SK-N-SH (cell line): ENCODE results near the gene N4BP3.

Source experiments
- RAD21 ChIP-seq: IDR thresholded peaks from 2 replicates; pipeline ENCODE4 v1.6.1; 2012; ENCODE audit warnings: mild to moderate bottlenecking, low read length
- TF ChIP-seq, protein P1 (sequence below): fragments of 200-600 bp; sonication (generic); IDR thresholded peaks from 2 replicates; pipeline ENCODE4 v1.6.1; 2017; ENCODE audit warnings: antibody characterized with exemption, mild to moderate bottlenecking, moderate library complexity
- TF ChIP-seq, protein P2 (sequence below): fragments of 150-350 bp; IDR thresholded peaks from 2 replicates; pipeline ENCODE4 v1.6.1; 2017; ENCODE audit warnings: antibody characterized with exemption, low read length, low read depth, borderline replicate concordance

DNA sequence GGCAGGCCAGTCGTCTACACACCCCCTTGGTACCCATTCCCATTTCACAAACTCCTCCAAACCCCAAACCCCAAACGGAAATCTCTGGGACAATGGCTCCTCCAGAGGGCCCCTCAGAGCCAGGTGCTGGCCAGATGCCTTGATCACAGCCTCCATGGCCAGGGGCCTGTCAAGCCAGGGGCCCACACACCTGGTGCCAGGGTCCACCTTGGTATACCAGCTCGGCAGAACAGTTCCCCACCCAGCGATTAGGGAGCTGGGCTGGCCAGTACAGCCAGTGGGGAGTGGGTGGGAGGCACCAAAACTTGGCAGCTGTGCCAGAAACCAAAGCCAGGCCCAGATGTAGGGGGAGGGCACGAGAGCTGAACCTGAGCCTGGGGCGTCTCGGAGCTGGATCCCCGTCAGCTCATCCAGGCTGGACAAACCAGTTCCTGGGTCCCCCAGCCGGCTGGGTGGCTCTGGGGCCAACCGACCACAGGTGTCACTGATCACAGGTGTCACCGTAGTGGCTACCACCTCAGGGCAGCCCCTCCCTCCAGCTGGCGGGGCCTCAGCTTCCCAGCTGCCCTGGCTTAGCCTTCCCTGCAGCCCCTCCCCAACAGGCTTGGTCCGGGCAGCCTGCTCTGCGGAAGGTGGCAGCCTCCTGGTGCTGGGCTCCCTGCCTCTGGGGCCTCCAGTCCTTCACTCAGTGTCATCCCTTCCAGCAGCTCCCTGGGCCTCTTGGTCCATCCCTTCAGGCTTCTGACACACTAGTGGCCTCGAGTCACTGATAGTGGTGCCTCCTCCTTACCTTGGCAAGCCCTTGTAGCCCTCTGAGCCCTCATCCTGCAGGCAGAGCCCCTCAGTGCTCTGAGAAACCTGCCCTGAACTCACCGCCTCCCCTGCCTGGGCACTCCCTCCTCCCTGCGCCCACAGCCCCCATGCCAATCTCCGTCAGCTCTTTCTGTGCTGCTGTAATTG, 10.9 kb downstream of the N4BP3 start:
- no peak for TF ChIP-seq RAD21
- TF ChIP-seq, protein P1, sequence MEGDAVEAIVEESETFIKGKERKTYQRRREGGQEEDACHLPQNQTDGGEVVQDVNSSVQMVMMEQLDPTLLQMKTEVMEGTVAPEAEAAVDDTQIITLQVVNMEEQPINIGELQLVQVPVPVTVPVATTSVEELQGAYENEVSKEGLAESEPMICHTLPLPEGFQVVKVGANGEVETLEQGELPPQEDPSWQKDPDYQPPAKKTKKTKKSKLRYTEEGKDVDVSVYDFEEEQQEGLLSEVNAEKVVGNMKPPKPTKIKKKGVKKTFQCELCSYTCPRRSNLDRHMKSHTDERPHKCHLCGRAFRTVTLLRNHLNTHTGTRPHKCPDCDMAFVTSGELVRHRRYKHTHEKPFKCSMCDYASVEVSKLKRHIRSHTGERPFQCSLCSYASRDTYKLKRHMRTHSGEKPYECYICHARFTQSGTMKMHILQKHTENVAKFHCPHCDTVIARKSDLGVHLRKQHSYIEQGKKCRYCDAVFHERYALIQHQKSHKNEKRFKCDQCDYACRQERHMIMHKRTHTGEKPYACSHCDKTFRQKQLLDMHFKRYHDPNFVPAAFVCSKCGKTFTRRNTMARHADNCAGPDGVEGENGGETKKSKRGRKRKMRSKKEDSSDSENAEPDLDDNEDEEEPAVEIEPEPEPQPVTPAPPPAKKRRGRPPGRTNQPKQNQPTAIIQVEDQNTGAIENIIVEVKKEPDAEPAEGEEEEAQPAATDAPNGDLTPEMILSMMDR: no peak
- TF ChIP-seq, protein P2, sequence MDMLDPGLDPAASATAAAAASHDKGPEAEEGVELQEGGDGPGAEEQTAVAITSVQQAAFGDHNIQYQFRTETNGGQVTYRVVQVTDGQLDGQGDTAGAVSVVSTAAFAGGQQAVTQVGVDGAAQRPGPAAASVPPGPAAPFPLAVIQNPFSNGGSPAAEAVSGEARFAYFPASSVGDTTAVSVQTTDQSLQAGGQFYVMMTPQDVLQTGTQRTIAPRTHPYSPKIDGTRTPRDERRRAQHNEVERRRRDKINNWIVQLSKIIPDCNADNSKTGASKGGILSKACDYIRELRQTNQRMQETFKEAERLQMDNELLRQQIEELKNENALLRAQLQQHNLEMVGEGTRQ: no peak
